GM13977 (cell line): ENCODE data around the gene DIP2B.
"Not testable (repeated sequence)": the region's sequence is repeated elsewhere in the genome, so short reads cannot be mapped to it uniquely, and the experiment has no call there.

ENCODE experiments used
- DNase-seq: peaks from one replicate; pipeline ENCODE4 v3.0.0; 2012; ENCODE audit warnings: low spot score
- in situ Hi-C: fragments of 300-500 bp; cut with MboI; formaldehyde crosslinking; loops from one replicate; pipeline ENCODE4 v1.12.0; 2022; ENCODE audit warnings: low sequenced_read_pairs, low pct_unique_long_range_greater_than_20kb, mixed read lengths, inconsistent platforms; ENCODE audit not compliant: unreplicated experiment
- TF ChIP-seq, protein P1 (sequence below): IDR thresholded peaks from 2 replicates; pipeline ENCODE4 v1.5.1; 2012; ENCODE audit warnings: mild to moderate bottlenecking, control low read depth; ENCODE audit not compliant: insufficient read depth; ENCODE audit errors: extremely low read depth, missing control alignments

Gene DIP2B

DNA sequence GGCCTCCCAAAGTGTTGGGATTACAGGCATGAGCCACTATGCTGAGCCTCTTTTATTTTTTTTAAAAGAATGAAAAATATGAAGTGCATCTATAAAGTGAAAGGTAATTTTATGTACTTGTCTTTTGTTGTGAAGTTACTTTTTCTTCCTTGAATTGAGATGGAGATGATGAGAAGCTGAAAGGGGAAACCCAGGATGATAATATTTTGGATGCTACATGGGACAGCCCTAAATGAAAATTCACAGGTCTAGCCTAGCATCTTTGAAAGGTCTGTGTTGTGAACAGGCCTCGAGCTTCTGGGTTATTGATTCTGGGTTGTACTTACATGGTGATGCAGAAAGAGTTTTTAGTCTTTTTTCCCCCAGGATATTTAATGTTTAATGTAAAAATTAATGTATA, 14.6 kb downstream of the DIP2B start:
- no peak for DNase-seq
- TF ChIP-seq, protein P1, sequence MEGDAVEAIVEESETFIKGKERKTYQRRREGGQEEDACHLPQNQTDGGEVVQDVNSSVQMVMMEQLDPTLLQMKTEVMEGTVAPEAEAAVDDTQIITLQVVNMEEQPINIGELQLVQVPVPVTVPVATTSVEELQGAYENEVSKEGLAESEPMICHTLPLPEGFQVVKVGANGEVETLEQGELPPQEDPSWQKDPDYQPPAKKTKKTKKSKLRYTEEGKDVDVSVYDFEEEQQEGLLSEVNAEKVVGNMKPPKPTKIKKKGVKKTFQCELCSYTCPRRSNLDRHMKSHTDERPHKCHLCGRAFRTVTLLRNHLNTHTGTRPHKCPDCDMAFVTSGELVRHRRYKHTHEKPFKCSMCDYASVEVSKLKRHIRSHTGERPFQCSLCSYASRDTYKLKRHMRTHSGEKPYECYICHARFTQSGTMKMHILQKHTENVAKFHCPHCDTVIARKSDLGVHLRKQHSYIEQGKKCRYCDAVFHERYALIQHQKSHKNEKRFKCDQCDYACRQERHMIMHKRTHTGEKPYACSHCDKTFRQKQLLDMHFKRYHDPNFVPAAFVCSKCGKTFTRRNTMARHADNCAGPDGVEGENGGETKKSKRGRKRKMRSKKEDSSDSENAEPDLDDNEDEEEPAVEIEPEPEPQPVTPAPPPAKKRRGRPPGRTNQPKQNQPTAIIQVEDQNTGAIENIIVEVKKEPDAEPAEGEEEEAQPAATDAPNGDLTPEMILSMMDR, result no peak
- in situ Hi-C loops, result loop anchor here (25.0 kb wide), 1 partner anchor 818 kb away; the partner anchor contains the start of gene CELA1

DNA sequence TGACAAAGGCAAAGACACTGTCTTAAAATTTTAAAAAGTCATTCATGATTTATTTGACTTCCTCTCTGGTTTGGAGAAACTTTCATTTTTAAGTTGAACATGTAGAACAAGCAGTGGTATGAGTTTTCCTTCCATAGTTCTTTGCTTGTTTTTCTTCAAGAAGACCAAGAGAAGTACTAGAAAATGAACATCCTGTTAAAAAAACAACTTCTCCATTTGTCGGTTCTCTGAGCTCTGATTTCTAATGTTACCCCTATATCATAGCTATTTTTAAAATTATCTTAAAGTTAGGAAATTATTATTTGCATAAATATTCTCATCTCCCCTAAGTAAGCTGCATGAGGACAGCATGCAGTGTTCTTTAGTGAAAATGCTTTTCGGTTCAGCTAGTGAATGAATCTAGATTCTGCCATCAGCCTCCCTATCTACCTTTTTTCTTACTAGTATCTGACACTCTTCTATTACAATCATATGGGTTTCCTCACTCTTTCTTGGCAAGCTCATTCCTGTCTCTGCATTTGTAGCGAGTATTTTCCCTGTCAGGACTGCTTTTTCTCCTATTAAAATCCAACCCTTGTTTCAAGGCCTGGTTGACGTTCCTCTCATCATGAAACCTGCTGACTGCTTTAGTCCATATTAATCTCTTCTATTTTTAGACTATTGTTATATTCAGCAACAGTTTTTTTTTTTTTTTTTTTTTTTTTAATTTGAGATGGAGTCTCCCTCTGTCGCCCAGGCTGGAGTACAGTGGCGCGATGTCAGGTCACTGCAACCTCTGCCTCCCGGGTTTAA, 15.8 kb downstream of the DIP2B start:
- TF ChIP-seq, protein P1, result no peak
- no peak for DNase-seq
- in situ Hi-C loops, result loop anchor here (25.0 kb wide), 1 partner anchor 817 kb away; the partner anchor contains the start of gene CELA1

DNA sequence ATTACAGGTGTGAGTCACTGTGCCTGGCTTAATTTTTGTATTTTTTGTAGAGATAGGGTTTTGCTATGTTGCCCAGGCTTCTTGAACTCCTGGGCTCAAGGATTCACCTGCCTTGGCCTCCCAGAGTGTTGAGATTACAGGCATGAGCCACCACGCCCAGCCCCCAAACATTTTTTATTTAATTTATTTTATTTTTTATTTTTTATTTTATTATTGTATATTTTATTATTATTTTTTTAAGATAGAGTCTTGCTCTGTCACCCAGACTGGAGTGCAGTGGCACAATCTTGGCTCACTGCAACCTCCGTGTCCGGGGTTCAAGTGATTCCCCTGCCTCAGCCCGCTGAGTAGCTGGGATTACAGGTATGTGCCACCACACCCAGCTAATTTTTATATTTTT, 17.0 kb downstream of the DIP2B start:
- DNase-seq, result not testable (repeated sequence)
- in situ Hi-C loops, result loop anchor here (25.0 kb wide), 1 partner anchor 816 kb away; the partner anchor contains the start of gene CELA1

DNA sequence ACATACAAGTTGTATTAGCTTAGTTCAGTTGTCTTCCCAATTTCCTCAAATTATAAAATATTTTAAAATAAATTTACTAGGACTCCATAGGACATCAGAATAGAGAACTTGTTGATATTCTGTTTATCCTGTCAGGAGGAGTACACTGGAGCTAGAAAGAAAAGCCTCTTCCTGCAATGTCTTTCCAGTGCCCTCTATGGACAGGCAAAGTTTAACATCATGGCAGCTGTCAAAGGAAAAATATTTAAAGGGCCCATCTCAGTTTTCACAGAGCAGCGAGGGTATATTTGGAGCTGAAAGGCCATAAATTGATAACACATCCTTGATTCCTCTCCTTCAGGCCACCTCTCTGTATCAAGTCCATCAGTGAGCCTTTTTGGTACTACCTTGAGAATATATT, 19.0 kb downstream of the DIP2B start:
- TF ChIP-seq, protein P1, result no peak
- no peak for DNase-seq
- in situ Hi-C loops, result loop anchor here (25.0 kb wide), 1 partner anchor 814 kb away; the partner anchor contains the start of gene CELA1

DNA sequence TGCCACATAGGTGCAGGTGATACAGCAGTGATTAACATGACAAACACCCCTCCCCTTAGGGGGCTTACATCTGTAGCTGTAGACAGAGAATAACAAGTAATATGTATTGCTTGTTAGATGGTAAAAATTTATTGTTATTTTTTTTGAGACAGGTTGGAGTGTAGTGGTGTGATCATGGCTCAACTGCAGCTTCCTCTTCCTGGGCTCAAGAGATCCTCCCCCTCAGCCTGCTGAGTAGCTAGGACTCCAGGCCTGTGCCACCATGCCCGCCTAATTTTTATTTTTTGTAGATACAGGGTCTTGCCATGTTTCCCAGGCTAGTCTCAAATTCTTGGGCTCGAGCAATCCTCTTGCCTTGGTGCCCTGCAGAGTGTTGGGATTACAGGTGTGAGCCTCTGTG, 19.8 kb downstream of the DIP2B start:
- no peak for DNase-seq
- in situ Hi-C loops, result loop anchor here (25.0 kb wide), 1 partner anchor 813 kb away; the partner anchor contains the start of gene CELA1
- TF ChIP-seq, protein P1, result no peak

DNA sequence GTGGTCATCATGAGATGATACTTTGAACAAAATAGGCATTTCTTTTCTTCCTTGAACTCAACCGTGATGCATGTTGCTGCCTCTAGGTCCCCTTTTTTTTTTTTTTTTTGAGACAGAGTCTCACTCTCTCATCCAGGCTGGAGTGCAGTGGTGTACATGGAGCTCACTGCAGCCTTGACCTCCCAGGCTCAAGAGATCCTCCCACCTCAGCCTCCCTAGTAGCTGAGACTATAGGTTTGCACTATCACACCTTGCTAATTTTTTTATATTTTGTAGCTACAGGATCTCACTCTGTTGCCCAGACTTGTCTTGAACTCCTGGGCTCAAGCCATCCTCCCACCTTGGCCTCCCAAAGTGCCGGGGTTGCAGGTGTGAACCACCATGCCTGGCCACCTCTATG, 20.6 kb downstream of the DIP2B start:
- DNase-seq, result no peak
- in situ Hi-C loops, result no loop called here
- TF ChIP-seq, protein P1, result no peak

DNA sequence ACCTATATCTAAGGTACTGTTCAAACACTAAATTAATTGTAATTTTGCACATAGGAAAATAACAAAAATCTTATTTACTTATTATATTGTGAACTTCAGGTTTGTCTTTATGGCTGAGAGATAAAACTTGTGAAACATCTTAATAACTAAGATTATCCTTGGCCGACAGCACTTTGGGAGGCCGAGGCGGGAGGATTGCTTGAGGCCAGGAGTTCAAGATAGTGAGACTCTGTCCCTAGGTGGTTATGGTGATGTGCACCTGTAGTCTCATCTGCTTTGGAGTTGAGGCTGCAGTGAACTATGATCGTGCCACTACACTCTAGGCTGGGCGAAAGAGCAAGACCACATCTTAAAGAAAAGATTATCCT, 22.6 kb downstream of the DIP2B start:
- no peak for DNase-seq
- in situ Hi-C loops, result no loop called here
- TF ChIP-seq, protein P1, result no peak
